Transverse colon (tissue), 3 donors: ENCODE results near the gene STK32B.

Experiments
- POLR2A ChIP-seq: fragments of 450-650 bp; IDR thresholded peaks from one replicate; pipeline ENCODE4 v1.6.1; 2016; ENCODE audit warnings: antibody characterized with exemption, mild to moderate bottlenecking, moderate library complexity
- TF ChIP-seq, protein P1 (sequence below), 5 experiments: fragments of 200-600 bp in 3 of 5; fragments of 450-650 bp in 2 of 5; sonication (generic) in 3 of 5; IDR thresholded peaks; 1 replicate in 2 of 5; 2 replicates in 3 of 5; pipeline ENCODE4 v1.5.1; 2016 to 2017; ENCODE audit warnings: antibody characterized with exemption in 5 of 5, inconsistent platforms in 3 of 5, mild to moderate bottlenecking in 2 of 5, moderate library complexity in 1 of 5

DNA sequence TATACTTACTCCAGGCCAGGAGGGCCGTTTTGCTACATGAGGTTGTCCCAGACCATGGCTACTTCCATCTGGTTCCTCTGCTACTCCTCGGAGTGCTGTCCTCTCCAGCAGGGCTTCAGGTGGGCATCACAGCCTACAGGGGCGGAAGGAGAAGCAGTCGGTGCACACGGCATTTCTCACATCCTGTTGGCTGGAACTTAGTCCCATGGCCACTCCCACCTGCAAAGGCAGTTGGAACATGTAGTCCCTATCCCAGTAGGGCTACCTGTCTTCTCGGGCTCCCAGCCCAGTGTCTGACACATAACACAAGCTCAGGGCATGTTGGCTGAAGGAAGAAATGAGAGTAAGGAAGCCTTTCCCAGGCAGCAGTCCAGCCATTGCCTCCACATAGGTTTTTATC is 7.7 kb upstream of the STK32B start:
- TF ChIP-seq, protein P1, sequence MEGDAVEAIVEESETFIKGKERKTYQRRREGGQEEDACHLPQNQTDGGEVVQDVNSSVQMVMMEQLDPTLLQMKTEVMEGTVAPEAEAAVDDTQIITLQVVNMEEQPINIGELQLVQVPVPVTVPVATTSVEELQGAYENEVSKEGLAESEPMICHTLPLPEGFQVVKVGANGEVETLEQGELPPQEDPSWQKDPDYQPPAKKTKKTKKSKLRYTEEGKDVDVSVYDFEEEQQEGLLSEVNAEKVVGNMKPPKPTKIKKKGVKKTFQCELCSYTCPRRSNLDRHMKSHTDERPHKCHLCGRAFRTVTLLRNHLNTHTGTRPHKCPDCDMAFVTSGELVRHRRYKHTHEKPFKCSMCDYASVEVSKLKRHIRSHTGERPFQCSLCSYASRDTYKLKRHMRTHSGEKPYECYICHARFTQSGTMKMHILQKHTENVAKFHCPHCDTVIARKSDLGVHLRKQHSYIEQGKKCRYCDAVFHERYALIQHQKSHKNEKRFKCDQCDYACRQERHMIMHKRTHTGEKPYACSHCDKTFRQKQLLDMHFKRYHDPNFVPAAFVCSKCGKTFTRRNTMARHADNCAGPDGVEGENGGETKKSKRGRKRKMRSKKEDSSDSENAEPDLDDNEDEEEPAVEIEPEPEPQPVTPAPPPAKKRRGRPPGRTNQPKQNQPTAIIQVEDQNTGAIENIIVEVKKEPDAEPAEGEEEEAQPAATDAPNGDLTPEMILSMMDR (IDR thresholded peaks at IDR 0.05): no peak
- TF ChIP-seq POLR2A: no peak
